GM19099 (cell line): ENCODE results near the gene IGFLR1.

Experiments used
- POLR2A ChIP-seq: IDR thresholded peaks from 3 replicates; pipeline ENCODE4 v1.6.1; 2011; ENCODE audit warnings: low read depth; ENCODE audit not compliant: insufficient read length; ENCODE audit errors: extremely low read depth

IGFLR1 gene

GRCh38 chr19:35783469-35784434 lies 41.5 kb upstream of the IGFLR1 start:
- TF ChIP-seq POLR2A = no peak

- no peak for TF ChIP-seq POLR2A
These were observed 40.3 kb upstream of the IGFLR1 start for GRCh38 chr19:35782589-35782988.

DNA sequence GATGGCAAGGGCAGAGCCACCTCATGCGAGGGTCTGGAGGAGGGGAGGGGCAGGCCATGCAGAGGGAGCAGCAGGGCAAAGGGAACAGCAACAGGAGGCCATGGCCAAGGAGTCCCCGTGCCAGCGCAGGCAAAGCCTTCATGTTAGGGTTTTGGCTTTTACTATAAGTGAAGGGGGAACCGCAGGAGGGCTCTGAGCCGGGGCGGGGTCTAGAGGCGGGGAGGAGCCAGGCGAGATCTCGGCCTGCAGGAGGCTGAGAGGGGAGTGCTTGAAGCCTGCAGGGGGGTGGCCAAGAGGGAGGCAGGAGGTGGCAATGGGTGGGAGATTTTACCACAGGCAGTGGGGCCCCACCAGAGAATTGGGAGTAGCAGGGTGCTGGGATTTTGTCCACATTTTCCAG lies 39.4 kb upstream of the IGFLR1 start:
- no peak for TF ChIP-seq POLR2A

DNA sequence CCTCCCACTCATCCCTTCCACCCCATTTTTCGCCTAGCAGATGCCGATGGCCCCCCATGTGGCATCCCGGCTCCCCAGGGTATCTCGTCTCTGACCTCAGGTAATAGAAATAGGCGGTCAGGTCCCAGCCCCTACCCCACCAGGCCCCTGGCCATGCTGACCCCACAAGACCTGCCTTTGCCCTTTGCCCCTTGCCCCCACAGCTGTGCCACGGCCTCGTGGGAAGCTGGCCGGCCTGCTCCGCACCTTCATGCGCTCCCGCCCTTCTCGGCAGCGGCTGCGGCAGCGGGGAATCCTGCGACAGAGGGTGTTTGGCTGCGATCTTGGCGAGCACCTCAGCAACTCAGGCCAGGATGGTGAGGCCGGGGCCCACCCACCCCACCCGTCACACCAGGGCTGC lies 38.5 kb upstream of the IGFLR1 start:
- TF ChIP-seq POLR2A = no peak

DNA sequence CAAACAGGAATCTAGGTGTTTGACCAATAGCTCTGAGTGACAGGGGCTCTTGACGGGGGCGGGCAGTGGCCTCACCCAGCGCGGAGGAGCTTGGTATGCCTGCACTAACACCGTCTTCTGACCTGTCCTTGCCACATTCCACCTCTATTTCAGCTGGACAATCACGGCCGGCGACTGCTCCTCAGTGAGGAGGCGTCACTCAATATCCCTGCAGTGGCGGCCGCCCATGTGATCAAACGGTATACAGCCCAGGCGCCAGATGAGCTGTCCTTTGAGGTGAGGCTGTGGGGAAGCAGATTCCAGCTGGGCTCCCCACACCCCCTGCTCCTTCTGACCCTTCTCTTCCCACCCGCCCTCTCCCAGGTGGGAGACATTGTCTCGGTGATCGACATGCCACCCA lies 37.8 kb upstream of the IGFLR1 start:
- TF ChIP-seq POLR2A = no peak

- no peak for TF ChIP-seq POLR2A
These were observed 36.8 kb upstream of the IGFLR1 start for GRCh38 chr19:35779033-35779432.

DNA sequence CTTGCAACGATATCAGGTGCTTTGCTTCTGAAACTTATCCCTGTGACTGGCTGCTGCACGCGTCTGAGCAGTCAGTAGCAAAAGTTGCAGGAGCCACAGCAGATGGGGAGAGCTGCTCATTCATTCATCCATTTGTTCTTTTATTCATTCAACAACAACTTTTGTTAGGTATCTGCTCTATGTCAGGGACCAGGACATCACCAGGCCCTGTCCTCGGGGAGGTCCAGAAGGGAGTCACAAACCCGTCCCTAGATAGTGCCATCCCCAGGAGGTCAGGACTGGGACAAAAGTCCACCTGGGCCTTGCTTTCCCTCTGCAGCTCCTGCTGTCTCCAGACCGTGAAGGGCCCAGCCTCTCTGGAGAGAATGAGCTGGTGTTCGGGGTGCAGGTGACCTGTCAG lies 35.7 kb upstream of the IGFLR1 start:
- TF ChIP-seq POLR2A = no peak

DNA sequence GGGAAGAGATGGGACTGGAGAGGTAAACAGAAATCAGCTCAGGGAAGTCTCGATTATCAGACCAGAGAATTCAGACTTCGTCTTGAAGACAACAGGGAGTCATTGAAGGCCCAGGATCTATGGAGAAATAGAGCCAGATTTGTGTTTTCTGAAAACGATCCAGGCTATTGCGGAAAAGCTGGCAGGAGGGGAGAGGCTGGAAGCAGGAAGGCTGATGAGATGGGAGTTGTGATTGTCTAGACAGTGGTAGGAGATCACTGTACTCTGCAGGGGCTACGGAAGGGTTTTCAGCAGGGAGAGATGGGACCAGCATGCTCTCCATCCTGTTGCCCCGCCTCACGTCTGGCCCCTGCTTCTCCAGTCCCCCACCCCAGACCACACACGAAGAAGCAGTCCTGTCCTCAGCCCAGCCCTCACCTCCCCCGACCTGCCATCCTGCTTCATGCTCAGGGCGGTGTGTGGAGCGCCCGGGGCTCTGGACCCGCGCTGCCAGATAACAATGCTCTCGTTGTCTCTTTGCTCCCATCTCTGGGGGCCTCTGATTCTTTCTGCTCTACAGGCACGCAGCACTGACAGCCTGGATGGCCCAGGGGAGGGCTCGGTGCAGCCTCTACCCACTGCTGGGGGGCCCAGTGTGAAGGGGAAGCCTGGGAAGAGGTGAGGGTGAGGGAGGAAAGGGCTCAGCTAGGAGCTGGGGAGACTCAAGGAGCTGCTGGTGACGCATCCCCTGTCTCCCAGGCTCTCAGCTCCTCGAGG lies 35.0 kb upstream of the IGFLR1 start:
- TF ChIP-seq POLR2A = no peak

GRCh38 chr19:35776102-35776788 lies 34.0 kb upstream of the IGFLR1 start:
- no peak for TF ChIP-seq POLR2A

- TF ChIP-seq POLR2A = peak; percentile 67
These were observed 33.2 kb upstream of the IGFLR1 start, which contains the start of gene ARHGAP33 for GRCh38 chr19:35775298-35776101. Gene ARHGAP33, plus strand, starts transcription at chr19:35775564. Its CDS starts 95 bp downstream, at chr19:35775659.

- no peak for TF ChIP-seq POLR2A
These were observed 32.7 kb upstream of the IGFLR1 start for GRCh38 chr19:35775046-35775297.

- no peak for TF ChIP-seq POLR2A
These were observed 32.2 kb upstream of the IGFLR1 start for GRCh38 chr19:35774274-35775045.

- no peak for TF ChIP-seq POLR2A
These were observed 31.0 kb upstream of the IGFLR1 start for GRCh38 chr19:35773020-35773806.
